ENCODE measurements around the gene CAMSAP2. TPM values are rescaled to one million over a fixed set of nuclear protein-coding genes. Genes with fewer than 3 reads are reported as not detected.

Gene CAMSAP2
- total RNA-seq, 1 donor from 2014 or later = 27.9 TPM

GRCh38 chr1:200737647-200738291, 924 bp upstream of the CAMSAP2 start:
- Mint-ChIP-seq H3K27me3 (peaks cover 12% of the 10 kb centered on the region), H3K27ac (no peak overlapping the region), H3K36me3 (ENCODE audit: insufficient read depth) (no peaks in the 10 kb centered on the region), H3K9me3 (ENCODE audit: low read depth) (no peaks in the 10 kb centered on the region), H3K4me1 (ENCODE audit: low read depth) (peaks cover 24% of the 10 kb centered on the region), H3K4me3 (ENCODE audit: low read depth) (peak overlapping the region; percentile 97)
- no peak for DNase-seq (ENCODE audit: low spot score, unreplicated experiment)
- no peak for TF ChIP-seq CTCF (IDR thresholded peaks at IDR 0.05; ENCODE audit: unreplicated experiment)

DNA sequence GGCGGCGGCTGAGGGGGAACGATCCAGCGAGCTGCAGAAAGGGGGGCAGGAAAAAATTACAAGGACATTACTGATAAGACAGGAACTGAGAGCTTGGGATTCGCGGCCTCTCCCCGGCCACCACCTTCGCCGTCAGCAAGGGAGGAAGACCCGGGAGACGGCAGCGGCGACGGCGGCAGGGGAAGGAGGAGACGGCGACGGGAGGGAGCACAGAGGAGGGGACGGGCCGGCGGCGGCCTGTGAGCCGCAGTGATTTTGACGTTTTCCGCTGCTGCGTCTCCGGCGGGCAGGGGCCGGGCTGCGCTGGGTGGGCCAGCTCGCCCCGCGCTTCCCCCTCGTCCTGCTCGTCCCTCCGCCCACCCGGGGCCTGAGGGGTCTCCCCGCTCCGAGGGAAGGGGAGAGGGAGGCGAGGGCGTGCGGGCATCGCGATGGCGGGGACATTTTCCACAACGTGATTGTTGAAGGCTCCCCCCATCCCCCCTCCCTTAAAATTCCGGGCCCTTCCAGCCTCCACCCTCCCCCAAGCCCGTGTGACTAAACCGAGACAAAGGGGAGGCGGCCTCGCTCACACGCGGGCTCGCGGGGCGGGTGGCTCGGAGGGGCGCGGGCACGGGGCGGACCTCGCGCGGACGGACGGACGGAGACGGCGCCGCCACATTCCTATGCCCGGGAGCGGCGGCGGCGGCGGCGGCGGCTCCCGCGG, 407 bp downstream of the CAMSAP2 start:
- Mint-ChIP-seq H3K4me1 (ENCODE audit: low read depth) (peaks cover 24% of the 10 kb centered on the region), H3K27me3 (peaks cover 12% of the 10 kb centered on the region), H3K4me3 (ENCODE audit: low read depth) (peak overlapping the region; percentile 97), H3K9me3 (ENCODE audit: low read depth) (no peaks in the 10 kb centered on the region), H3K36me3 (ENCODE audit: insufficient read depth) (peaks cover 2% of the 10 kb centered on the region), H3K27ac (peak overlapping the region; percentile 99)
- TF ChIP-seq CTCF (IDR thresholded peaks at IDR 0.05; ENCODE audit: unreplicated experiment) = no peak
- peak; percentile 61 for DNase-seq (ENCODE audit: low spot score, unreplicated experiment)

- TF ChIP-seq CTCF (IDR thresholded peaks at IDR 0.05; ENCODE audit: unreplicated experiment) = no peak
- peaks cover 5% of the 10 kb centered on the region for H3K27me3 Mint-ChIP-seq
- peak overlapping the region; percentile 95 for H3K27ac Mint-ChIP-seq
- no peak for DNase-seq (ENCODE audit: low spot score, unreplicated experiment)
- peak overlapping the region; percentile 97 for H3K4me3 Mint-ChIP-seq (ENCODE audit: low read depth)
- peaks cover 24% of the 10 kb centered on the region for H3K4me1 Mint-ChIP-seq (ENCODE audit: low read depth)
- H3K36me3 Mint-ChIP-seq (ENCODE audit: insufficient read depth) = peaks cover 4% of the 10 kb centered on the region
- no peaks in the 10 kb centered on the region for H3K9me3 Mint-ChIP-seq (ENCODE audit: low read depth)
Measured at GRCh38 chr1:200739702-200740570, 1.2 kb downstream of the CAMSAP2 start.

- TF ChIP-seq CTCF (IDR thresholded peaks at IDR 0.05; ENCODE audit: unreplicated experiment) = no peak
- H3K27ac Mint-ChIP-seq = peak overlapping the region; percentile 95
- peaks cover 4% of the 10 kb centered on the region for H3K36me3 Mint-ChIP-seq (ENCODE audit: insufficient read depth)
- no peaks in the 10 kb centered on the region for H3K9me3 Mint-ChIP-seq (ENCODE audit: low read depth)
- no peak for DNase-seq (ENCODE audit: low spot score, unreplicated experiment)
- peaks cover 24% of the 10 kb centered on the region for H3K4me1 Mint-ChIP-seq (ENCODE audit: low read depth)
- no peaks in the 10 kb centered on the region for H3K27me3 Mint-ChIP-seq
- peak overlapping the region; percentile 97 for H3K4me3 Mint-ChIP-seq (ENCODE audit: low read depth)
Measured at GRCh38 chr1:200740571-200741208, 2.0 kb downstream of the CAMSAP2 start.
